Measurements from ENCODE around the gene PTH1R.

The PTH1R gene

DNA sequence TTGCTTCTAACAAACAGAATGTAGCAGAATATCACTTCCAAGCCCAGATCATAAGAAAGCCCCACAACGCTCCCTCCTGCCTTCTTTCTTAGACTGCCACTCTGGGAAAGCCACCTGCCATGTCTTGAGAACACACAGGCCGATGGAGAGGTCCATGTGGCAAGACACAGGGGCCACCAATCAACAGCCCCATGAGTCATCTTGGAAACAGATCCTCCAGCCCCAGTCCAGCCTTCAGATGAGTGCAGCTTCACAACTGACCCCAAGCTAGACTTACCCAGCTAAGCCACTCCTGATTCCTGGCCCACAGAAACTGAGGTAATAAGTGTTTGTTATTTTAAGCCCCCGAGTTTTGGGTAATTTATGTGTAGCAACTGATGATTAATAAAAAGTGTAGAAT, 39.7 kb downstream of the PTH1R start:
- DNase-seq: no peak

DNA sequence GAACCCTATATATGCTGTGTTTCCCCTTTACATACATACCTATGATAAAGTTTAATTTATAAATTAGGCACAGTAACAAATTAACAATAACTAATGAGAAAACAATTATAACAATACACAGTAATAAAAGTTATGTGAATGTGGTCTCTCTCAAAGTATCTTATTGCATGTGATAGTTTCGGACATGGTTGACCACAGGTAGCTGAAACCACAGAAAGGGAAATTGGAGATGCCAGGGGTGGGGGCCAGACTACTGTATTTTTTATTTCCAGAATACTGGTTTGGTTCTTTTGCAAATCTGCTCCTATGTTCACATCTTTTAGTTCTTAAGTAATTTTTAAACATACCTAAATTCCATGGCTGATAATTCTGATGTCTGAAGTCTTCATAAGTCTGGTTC, 40.7 kb downstream of the PTH1R start:
- no peak for DNase-seq

DNA sequence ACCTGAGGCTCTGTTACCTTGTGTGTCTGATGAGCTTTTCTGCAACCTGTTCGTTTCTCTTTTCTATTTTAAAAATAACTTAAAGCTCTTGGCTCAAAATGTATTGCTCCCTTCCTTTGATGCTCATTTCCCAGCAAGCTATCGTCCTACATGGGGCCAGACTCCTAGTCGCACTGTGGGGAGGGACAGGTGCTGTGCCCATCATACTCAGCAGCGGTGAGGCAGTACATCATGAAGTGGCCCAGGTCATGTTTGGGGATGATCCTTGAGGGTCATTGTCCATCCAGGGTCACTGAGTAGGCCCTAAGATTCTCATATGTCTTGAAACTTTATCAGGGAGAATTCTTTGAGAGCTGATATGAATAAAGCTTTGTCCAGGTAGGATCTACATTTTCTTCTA, 41.1 kb downstream of the PTH1R start:
- no peak for DNase-seq

DNA sequence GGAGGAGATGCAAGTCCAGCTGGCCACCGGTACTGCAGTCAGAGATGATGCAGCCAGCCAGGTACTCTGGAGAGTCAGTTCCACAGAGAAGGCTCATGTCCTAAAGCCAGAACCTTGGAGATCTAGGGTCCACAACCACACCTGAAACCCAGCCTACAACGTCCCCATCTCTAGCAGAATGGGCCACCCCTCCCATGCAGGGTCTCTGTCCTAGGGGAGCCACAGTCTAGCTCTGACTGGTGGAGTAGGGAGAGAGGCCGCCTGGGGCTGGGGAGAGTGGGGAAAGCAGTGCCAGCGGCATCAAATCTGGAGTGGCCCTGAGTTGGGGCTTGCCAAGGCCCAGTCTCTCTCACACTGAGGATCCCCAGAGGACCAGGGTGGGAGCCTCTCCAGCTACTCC, 43.5 kb downstream of the PTH1R start:
- DNase-seq: no peak

DNA sequence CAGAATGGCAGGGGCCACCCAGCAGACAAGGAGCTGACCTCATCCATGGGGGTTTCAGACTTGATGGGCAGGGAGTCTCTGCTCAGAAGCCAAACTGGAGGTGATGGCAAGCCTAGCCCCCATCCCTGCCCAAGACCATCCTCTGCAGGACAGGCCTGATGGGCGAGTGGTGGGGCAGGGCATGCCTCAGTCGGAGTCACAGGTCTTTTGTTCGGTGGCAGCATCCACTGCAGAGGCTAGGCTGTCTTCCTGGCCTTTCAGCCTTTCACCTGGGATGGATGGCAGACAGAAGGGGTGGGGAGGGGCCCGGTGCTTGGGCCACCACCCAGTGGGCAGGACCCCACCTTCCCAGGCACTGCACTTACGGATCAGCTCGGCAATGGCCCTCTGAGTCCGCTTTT, 44.4 kb downstream of the PTH1R start:
- DNase-seq: no peak

DNA sequence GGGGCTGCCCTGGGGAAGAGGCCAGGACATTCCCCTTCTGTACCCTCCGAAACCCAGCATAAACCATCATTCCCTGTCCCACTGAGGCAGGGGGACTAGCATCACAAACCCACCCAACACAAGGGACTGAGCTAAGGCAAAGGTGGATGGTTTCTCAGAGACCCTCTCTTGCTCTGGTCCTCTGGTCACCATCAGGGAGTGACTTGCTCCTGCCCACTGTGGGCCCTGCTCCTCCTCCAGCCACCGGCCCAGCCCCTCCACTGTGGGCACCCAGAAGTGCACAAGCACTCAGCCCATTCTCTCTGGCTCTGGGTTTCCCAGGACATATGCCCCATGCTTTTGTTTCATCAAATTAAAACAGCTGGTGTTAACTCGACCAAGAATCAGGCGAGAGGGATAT, 44.9 kb downstream of the PTH1R start:
- DNase-seq: no peak

DNA sequence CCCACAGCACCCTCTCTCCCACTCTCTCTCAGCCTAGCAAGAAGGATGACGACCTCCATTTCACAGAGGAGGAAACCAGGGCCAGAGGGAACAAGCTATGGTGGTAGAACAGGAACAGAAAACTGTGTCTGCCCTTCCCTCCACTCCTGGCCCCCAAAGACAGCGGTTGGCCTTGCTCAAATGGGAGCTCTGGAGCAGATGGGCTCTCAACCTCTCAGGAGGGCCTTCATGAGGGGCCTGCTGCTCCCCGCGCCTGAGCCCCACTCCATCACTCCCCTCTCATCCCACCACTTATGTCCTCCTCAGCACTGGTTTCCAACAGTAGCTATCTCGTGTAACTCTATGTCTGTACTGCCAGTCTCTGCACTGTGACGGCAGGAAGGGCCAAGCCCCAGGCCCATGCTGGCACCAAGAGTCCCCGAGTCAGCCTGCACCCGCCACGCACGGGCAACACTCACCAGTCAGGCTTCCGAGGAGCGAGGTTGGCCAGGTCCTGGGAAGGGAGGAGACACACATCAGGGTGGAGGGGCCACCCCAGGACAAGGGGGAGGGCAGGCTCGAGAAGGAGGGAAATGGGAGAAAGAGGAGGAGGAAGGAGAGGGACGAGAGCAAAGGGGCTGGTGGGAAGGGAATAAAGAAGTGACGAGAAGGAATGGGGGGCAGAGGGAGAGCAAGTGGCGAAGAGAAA, 45.5 kb downstream of the PTH1R start:
- no peak for DNase-seq

DNA sequence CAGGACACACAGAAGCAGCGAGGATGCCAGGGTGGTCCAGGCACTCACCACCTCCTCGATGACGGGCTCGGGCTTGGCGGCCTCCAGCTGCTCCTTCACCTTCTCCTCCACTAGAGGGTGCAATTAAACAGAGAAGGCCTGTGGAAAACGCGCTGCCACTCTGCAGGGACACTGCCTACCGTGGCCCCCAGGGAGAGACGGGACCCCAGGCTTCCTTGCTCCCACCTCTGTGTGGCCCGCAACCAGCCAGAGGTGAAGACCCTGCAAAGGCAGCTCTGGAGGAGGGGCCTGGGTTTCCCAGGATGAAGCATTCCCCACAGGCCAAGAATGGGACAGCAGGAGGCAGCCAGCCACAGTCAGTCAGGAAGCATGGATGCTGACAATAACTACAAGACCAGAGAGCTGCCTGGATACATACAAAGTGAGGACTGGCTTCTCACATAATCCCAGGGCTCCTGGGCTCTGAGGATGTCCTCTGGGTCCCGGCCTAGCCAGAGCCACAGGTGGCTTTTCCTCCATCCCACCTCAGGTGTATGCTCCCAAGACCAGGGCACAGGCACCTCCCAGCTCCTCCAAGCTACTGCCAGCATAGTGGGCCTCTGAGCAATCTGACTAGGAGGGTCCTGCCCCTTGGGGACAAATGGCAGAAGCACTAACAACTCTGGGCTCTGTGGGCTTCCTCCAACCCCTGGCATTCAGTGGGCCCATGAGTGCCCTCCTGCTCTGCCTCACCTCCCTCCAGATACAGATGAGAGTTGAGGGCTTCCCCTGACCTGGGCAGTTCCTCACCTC, 46.2 kb downstream of the PTH1R start:
- no peak for DNase-seq

DNA sequence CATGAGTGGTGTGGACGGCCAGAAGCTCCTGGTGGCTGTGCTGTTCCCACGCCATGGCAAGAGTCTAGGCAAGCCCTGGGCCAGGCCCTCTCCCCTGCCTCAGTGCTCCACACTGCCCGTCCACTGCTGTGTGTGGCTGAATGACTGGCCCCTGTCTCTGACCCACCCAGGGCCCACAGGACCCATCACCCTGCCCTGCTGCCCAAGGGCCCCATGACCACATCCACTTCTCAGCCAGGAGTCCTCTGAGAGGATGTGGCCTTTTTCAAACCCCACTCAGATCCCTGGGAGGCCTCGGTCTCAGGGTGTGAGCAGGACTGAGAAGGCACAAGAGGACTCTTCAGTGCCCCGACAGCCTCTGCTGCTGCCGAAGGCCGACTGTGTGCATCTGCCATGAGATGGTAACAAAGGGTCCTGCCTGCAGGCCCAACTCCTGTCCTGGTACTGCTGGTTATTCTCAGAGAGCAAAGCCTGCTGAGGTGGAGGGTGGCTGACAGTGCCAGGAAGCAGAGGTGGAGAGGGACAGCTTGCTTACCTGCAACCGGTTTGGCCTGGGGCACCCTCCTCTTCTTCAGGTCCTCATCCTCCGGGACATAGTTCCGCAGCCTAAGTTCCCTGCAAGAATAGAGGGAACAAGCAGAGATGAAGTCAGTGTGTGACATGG, 47.5 kb downstream of the PTH1R start:
- DNase-seq: no peak

DNA sequence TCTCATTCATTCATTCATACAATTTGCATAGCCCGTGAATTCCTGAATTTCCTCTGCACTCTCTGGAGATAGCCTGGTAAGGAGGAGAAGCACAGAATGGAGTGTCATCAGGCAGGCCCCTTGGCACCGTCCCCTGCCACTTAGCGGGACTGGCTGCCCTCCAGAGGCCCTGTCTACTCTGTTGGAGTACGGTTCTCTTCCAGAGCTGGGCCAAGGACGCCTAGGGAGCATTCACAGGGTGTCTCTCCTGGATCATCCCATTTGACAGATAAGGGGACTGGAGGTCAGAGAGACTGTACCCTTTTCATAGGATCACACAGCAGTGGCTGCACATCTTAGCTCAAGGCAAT, 48.0 kb downstream of the PTH1R start:
- no peak for DNase-seq

DNA sequence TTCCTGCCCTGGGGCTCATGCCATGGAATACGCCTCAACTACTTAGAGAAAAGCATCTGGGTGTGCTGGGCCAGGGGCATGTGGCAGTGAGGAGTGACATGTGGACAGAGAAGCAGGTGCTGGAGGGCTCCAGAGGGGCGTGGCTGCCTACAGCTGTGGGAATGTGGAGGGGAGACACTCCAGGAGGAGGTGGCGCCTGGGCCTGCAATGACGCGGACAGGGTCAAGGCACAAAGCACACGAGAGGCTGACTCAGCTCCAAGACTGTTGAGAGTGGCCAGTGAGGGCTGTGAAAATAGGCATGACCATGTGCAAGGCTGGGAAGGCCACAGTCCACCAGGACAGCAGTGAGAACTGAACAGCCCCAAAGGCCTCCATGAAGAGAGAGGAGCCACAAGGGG, 48.5 kb downstream of the PTH1R start:
- DNase-seq: no peak

DNA sequence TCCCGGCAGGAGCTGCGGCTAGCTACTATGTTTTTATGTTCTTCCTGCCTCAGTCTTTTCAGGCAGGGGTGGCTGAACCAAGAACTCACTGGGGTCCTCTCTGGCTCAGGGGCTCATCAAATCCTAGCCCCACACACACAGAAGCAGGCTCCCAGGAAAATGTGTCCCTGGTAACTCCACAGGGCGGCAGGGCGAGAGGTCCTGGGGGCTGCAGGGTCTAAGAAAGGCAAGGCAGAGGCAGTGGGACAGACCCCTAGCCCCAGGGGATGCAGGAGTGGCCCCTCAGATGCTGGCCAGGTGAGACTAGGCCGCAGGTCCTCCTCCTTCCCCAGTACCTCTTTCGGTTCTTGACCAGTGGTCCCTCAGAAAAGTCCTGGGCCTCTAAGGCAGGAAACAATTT, 48.9 kb downstream of the PTH1R start:
- DNase-seq: no peak

DNA sequence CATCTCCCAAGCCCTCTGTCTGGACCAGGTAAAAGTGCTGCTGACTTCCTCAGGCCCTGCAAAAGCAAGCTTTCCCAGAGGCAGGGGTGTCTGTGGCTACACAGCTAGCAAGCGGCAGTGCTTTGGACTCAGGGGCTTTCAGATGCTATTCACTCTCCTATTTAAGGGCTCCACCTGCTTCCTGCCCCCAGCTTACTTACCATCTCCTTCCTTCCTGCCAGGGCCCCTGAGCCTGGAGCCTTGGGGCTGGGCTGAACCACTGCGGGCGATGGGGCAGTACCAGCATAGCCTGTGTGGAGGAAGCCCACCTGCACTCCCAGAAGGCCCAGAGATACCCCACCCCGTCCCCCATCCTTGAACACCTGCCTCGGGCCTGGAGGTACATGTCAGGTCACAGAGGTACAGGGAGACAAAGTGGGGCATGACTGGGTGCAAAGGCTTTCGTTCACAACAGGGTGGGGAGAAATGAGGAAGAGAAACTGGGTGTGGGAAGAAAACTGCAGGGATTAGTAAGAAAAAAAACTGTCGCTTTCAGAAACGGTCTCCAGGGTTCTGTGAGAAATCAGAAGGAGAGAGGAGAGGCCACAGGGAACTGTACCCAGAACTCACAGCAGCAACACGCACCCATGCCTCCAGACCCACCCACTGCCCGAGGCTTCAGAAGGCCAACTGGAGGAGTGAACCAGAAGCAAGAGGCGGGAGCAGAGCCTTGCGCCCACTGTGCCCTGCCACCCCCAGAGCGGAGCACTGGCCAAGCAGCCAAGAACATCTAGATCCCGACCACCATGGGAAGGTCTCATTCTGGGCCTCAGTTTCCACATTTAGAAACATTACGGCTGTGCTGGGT, 49.6 kb downstream of the PTH1R start:
- DNase-seq: no peak

DNA sequence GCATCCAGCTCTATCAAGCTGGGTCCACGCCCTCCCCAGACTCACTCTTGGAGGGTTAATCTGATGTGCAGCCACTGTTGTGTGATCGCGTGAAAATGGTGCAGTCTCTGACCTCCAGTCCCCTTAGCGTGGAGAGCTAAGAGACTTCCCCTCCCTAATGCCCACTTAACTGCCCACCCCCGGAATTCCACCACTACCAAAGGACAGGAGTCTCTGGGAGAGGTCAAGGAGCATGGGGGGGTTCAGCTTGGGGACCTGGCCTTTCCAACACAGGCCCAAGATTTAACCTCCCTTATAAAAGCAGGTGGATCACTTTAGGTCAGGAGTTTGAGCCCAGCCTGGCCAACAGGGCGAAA, 50.2 kb downstream of the PTH1R start:
- DNase-seq: no peak

DNA sequence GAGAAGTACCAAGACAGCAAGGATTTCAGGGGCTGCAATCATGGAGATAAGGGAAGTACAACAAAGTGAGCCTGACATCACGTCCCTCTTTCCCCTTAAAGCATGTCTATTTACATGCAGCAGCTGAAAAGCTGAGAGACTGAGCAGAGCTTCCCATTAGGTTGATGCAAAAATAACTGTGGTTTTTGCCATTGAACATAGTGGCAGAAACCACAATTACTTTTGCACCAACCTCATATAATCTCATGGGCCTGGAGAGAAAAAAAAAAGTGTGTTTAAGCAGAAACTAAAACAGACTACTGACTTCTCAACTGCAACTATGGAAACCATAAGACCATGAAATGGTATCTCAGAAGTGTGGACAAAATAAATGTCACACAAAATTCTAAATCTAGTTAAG, 50.8 kb downstream of the PTH1R start:
- no peak for DNase-seq

DNA sequence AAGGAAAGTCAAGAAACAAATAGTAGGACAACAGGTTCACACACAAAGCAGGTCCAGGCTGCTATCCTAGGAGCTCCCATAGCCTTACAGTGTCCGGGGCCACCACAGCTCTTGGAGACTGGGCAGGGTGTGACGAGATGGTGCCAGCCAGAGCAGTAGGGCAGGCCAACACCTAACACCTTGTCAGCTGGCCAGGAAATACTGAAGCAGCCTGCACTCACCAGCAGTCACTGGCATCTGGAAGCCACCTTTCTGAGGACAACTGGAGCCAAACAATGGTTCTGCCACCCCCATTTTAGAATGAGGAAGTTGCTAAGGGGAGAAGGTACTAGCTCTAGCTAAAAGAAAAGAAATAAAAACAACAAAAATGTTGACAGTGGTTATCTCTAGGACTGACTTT, 51.8 kb downstream of the PTH1R start:
- DNase-seq: no peak

DNA sequence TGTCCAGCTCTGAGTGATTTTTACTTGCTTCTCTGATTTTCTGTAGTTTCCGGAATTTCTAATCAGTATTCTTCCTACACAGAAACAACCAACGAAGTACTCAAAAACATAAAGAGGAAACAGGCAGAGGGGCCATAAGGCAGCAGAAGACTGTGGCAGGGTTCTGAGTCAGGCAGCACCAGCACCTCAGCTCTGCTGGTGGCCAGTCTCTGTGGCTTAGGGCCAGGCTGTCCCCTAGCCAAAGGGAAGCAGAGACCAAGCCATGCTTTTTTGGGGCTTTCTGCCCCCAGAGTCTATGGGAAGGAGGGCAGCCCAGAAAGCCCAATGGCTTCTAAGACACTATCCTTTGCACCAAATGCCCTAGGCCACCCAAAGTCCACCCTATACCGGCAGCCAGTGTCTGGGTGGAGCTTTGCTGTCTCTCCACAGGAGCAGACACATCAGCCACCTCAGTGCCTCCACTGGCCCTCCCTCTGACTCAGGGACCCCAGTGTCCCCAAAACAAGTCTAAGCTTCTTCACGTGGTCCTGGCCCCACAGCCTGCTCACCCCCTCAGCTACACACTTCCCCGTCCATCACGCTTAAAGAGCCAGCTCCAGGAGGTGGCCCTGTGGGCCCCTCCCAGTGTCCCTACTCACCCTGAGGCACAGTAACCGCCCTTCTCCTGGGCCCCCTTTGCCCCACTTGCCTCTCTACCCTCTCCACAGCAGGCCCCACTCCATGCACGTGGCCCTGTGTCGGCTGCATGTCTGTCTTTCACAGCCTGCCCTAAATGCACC, 52.8 kb downstream of the PTH1R start:
- DNase-seq: no peak

DNA sequence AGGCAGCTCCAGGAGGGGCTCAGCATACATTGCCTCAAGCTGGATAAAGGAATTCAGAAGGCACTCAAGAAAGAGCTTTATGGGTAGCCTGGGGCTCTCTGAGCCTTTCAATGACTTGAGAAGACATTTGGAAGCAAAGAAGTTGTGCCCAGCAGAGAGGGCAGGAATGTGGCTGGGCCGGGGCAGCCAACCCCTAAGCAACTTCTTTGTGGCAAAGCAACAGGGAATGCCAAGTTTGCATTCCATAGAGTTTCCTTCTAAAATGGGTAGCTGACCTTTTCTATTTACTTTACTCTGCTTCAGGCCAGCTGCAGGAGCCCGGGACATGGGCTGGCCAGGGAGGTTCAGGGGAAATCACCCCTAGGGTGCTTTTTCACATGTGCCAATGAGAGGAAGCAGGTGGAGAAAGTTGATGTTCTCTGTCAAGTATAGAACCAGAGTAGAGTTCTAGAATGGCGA, 53.5 kb downstream of the PTH1R start:
- DNase-seq: no peak

DNA sequence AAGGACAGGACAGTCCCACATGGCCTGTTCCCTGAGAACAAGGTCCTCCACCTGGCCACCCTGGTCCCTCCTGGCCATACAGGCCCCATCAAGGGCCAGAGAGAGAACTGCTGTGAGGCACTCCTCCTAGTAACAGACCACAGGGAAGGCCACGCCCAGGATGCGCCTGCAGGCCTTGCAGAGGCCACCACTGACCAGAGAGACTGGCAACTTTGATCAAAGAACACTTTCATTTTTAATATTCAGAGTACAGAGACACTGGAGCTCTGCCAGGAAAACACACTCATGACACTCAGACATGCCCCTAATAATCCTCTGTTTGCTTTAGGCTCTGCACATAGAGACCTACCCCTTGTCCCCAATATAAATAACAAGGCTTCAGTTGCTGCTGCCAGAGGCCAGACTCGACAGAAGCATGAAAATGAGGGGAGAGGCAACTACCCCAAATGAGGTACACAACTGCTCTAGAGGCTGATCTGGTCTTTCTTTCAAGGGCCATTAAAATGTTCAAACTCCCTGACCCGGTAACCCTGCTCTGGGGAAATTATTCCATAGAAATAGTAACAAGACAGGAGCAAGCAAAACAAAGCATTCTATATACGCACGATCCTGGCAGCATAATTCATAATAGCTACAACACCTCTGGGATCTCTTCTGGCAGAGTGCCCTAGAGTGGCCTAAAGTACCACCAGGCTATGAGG, 54.3 kb downstream of the PTH1R start:
- DNase-seq: no peak

DNA sequence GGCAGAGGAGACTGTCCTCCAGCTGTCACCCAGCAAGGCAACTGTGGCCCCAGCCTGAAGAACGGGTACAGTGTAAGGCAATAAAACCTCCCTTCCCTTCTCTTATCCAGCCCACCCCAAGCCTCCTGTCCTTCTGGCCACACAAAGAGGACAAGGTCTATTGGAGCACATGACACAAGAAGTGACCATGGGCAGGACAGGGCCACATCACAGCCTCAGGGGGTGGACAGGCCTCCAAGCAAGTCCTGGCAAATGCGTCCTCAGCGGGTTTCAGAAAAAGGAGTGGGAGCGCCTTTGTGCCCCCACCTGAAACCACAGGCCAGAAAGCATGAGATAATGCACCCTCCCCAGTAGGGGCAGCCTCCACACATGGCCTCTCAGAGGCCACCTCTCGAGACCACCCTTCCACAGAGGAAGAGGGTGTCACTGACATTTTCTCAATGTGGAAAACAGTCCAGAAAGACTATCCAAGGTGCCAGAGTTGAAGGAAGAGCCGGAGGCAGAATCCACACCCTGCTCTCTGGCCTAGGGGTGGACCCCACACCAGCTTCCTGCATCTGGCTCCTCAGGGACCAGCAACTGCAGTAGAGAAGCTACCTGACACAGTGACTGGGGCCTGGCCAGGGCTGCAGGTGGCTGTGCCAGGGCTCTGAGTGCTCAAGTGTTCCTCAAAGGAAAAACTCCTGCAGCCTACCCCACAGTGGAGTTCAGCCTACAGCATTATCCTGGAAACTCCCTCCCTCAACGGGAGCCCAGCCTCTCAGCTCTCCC, 55.1 kb downstream of the PTH1R start:
- DNase-seq: no peak

DNA sequence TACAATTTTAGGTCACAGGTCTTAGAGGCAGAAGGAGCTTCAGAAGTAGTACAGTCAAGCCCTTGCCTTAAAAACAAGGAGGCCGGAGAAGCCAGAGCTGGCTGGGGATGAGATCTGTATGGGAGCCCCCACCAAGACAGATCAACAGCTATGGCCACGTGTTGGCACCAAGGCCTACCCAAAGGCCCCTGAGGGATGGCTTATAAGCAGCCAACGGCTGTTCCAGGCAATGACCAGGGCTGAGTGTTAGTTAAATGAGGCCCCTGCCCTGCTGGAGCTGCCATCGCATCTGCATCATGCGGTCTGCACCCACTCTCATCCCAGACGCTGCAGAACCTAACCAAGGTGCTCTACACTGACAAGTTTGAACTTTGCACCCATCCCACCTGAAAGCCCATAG, 55.7 kb downstream of the PTH1R start:
- no peak for DNase-seq
